ENCODE results near the gene OPN1MW3.
"Not testable (repeated sequence)": the region's sequence is repeated elsewhere in the genome, so short reads cannot be mapped to it uniquely, and the experiment has no call there.

GRCh38 chrX:154211057-154211456, 46.3 kb upstream of the OPN1MW3 start:
- not testable (repeated sequence) for TF ChIP-seq CTCF, POLR2A (IDR thresholded peaks at IDR 0.05)
